CD14-positive monocyte (primary cell): ENCODE results near the gene NCAM1. TPM values are rescaled to one million over a fixed set of nuclear protein-coding genes. Genes with fewer than 3 reads are reported as not detected.

ENCODE experiments used
- DNase-seq, 3 donors: peaks; one replicate each; pipeline ENCODE4 v3.0.0-alpha.2; 2011 to 2022
- H2AFZ ChIP-seq: 2 replicates; pipeline ENCODE4 v1.6.0; 2012; ENCODE audit warnings: mild to moderate bottlenecking, low read depth, low read length, inconsistent platforms; ENCODE audit not compliant: insufficient read depth, poor library complexity, severe bottlenecking
- H3K27ac ChIP-seq, 2 donors: 1 replicate in 1 of 2; 2 replicates in 1 of 2; pipeline ENCODE4 v1.5.1; 2012 to 2013; ENCODE audit warnings: low read length in 2 of 2, control low read depth in 1 of 2, inconsistent platforms in 1 of 2, low read depth in 1 of 2, mild to moderate bottlenecking in 1 of 2
- H3K27me3 ChIP-seq, 2 donors: one replicate each; pipeline versions ENCODE4 v1.6.0 to v1.6.1; 2011 to 2013; ENCODE audit warnings: low read length in 2 of 2; ENCODE audit not compliant: control insufficient read depth in 2 of 2, insufficient read depth in 2 of 2
- H3K36me3 ChIP-seq, 2 donors: replicated peaks in 1 of 2; 1 replicate in 1 of 2; 2 replicates in 1 of 2; pipeline versions ENCODE4 v1.5.1 to v1.6.1; 2012 to 2013; ENCODE audit warnings: low read length in 2 of 2, control low read depth in 1 of 2, inconsistent platforms in 1 of 2, mild to moderate bottlenecking in 1 of 2; ENCODE audit not compliant: insufficient read depth in 2 of 2, control insufficient read depth in 1 of 2
- H3K4me1 ChIP-seq, 2 donors: 1 replicate in 1 of 2; 2 replicates in 1 of 2; pipeline versions ENCODE4 v1.5.1 to v1.6.1; 2012 to 2013; ENCODE audit warnings: low read length in 2 of 2, control low read depth in 1 of 2, inconsistent platforms in 1 of 2, mild to moderate bottlenecking in 1 of 2, moderate library complexity in 1 of 2; ENCODE audit not compliant: insufficient read depth in 2 of 2, control insufficient read depth in 1 of 2
- H3K4me2 ChIP-seq: replicated peaks from 2 replicates; pipeline ENCODE3; 2012; ENCODE audit warnings: low read length, moderate library complexity, mild to moderate bottlenecking; ENCODE audit not compliant: poor library complexity, severe bottlenecking; ENCODE audit errors: extremely low read depth
- H3K4me3 ChIP-seq, 3 experiments: fragments of 200-600 bp in 1 of 3; sonication (generic) in 1 of 3; replicated peaks in 1 of 3; 1 replicate in 2 of 3; 2 replicates in 1 of 3; pipeline ENCODE4 v1.5.1; 2011 to 2013; ENCODE audit warnings: low read length in 3 of 3, mild to moderate bottlenecking in 3 of 3, control low read depth in 2 of 3, low read depth in 2 of 3, inconsistent platforms in 1 of 3, moderate library complexity in 1 of 3
- H3K79me2 ChIP-seq: 2 replicates; pipeline ENCODE4 v1.6.0; 2012; ENCODE audit warnings: mild to moderate bottlenecking, control low read depth, inconsistent platforms, low read length, moderate library complexity; ENCODE audit not compliant: insufficient read depth
- H3K9ac ChIP-seq: 2 replicates; pipeline ENCODE4 v1.6.0; 2017; ENCODE audit warnings: low read length, mild to moderate bottlenecking; ENCODE audit not compliant: insufficient read depth, poor library complexity, severe bottlenecking
- H3K9me3 ChIP-seq, 2 donors: replicated peaks in 1 of 2; 1 replicate in 1 of 2; 2 replicates in 1 of 2; pipeline versions ENCODE4 v1.5.1 to v1.6.1; 2012 to 2013; ENCODE audit warnings: low read length in 2 of 2, control low read depth in 1 of 2; ENCODE audit not compliant: control insufficient read depth in 1 of 2, insufficient read depth in 1 of 2
- H4K20me1 ChIP-seq: 2 replicates; pipeline ENCODE4 v1.6.0; 2012; ENCODE audit warnings: mild to moderate bottlenecking, low read length, control low read depth, moderate library complexity; ENCODE audit not compliant: insufficient read depth
- H3K27ac Mint-ChIP-seq, 7 donors: one replicate each; pipeline ENCODE4 v1.8.0; 2020; ENCODE audit warnings: mild to moderate bottlenecking in 7 of 7, mixed read lengths in 7 of 7, moderate library complexity in 6 of 7, inconsistent platforms in 2 of 7
- H3K27me3 Mint-ChIP-seq, 3 donors: one replicate each; pipeline ENCODE4 v1.8.0; 2021 to 2022; ENCODE audit warnings: low read depth in 3 of 3, mild to moderate bottlenecking in 3 of 3, mixed read lengths in 3 of 3, moderate library complexity in 3 of 3, inconsistent platforms in 1 of 3
- H3K36me3 Mint-ChIP-seq, 2 donors: one replicate each; pipeline ENCODE4 v1.8.0; 2020; ENCODE audit warnings: mixed read lengths in 2 of 2, inconsistent platforms in 1 of 2, mild to moderate bottlenecking in 1 of 2
- H3K4me1 Mint-ChIP-seq: one replicate; pipeline ENCODE4 v1.8.0; 2020; ENCODE audit warnings: mild to moderate bottlenecking, mixed read lengths
- H3K4me3 Mint-ChIP-seq, 2 donors: one replicate each; pipeline ENCODE4 v1.8.0; 2020; ENCODE audit warnings: mild to moderate bottlenecking in 2 of 2, mixed read lengths in 2 of 2, moderate library complexity in 1 of 2
- H3K9me3 Mint-ChIP-seq, 7 donors: one replicate each; pipeline ENCODE4 v1.8.0; 2020 to 2022; ENCODE audit warnings: mixed read lengths in 7 of 7, mild to moderate bottlenecking in 6 of 7, moderate library complexity in 6 of 7, inconsistent platforms in 2 of 7
- CTCF ChIP-seq: fragments of 200-600 bp; IDR thresholded peaks from one replicate; pipeline ENCODE4 v1.8.0; 2022; ENCODE audit warnings: antibody characterized with exemption, mild to moderate bottlenecking
- WGBS: methylation state at CpG from one replicate; pipeline ENCODE4 v1.1.5; 2013; ENCODE audit warnings: missing lambda C conversion rate; ENCODE audit not compliant: insufficient coverage; 5-methylcytosine and 5-hydroxymethylcytosine counted together
- intact Hi-C, 2 donors: fragments of 100-400 bp; cut with micrococcal nuclease; formaldehyde crosslinking; loops; one replicate each; pipeline versions ENCODE4 v1.15.0 to v1.15.1; 2023
- polyA plus RNA-seq, 3 donors: library from polyadenylated mRNA; depleted of rRNA in 1 of 3; unstranded in 2 of 3; stranded (reverse) in 1 of 3; fragments of 300-500 nt in 2 of 3; fragments of >200 nt in 1 of 3; fragmentation: Illumina TruSeq in 2 of 3; gene quantifications; 1 replicate in 2 of 3; 2 replicates in 1 of 3; pipeline ENCODE4 v1.2.3, GENCODE V29; 2012 to 2021

Gene NCAM1
- polyA plus RNA-seq, 3 donors = 0.65 to 0.69 TPM; not detected in 1

- no peak overlapping the region for H3K4me3 ChIP-seq
- WGBS = 57% methylated on average over 1 of the region's 4 CpGs
- Mint-ChIP-seq H3K4me3 (no peak overlapping the region), H3K27me3 (peaks cover 2 to 12% (median 7%) of the 10 kb centered on the region in 3 donors), H3K36me3 (no peaks in the 10 kb centered on the region), H3K4me1 (no peaks in the 10 kb centered on the region), H3K9me3 (peaks cover 0 to 5% (median 0%) of the 10 kb centered on the region in 7 donors), H3K27ac (no peak overlapping the region)
- no peak overlapping the region for H3K9ac ChIP-seq
- peaks cover 0 to 3% of the 10 kb centered on the region in 2 donors for H3K27me3 ChIP-seq
- no peaks in the 10 kb centered on the region for H3K9me3 ChIP-seq
- H4K20me1 ChIP-seq = no peaks in the 10 kb centered on the region
- H2AFZ ChIP-seq = no peak overlapping the region
- H3K4me2 ChIP-seq = no peak overlapping the region
- H3K4me1 ChIP-seq = no peaks in the 10 kb centered on the region
- no peaks in the 10 kb centered on the region for H3K36me3 ChIP-seq
- no peaks in the 10 kb centered on the region for H3K79me2 ChIP-seq
- no peak for TF ChIP-seq CTCF
- no peak overlapping the region for H3K27ac ChIP-seq
- intact Hi-C loops = no loop called here
- DNase-seq = no peak
Measured at GRCh38 chr11:113104691-113105251, 143.6 kb downstream of the NCAM1 start.

GRCh38 chr11:113105592-113105991, 144.4 kb downstream of the NCAM1 start:
- H2AFZ ChIP-seq = no peak overlapping the region
- Mint-ChIP-seq H3K27ac (no peak overlapping the region), H3K4me1 (no peaks in the 10 kb centered on the region), H3K4me3 (no peak overlapping the region), H3K9me3 (peaks cover 0 to 2% (median 0%) of the 10 kb centered on the region in 7 donors), H3K27me3 (peaks cover 2 to 12% (median 7%) of the 10 kb centered on the region in 3 donors), H3K36me3 (no peaks in the 10 kb centered on the region)
- H3K27me3 ChIP-seq = peaks cover 0 to 3% of the 10 kb centered on the region in 2 donors
- no peaks in the 10 kb centered on the region for H3K4me1 ChIP-seq
- no peaks in the 10 kb centered on the region for H3K9me3 ChIP-seq
- no peak for TF ChIP-seq CTCF
- H3K79me2 ChIP-seq = no peaks in the 10 kb centered on the region
- no peak overlapping the region for H3K27ac ChIP-seq
- no CpG with 5 or more reads among the region's 2 CpGs for whole genome bisulfite sequencing
- intact Hi-C loops = no loop called here
- H3K36me3 ChIP-seq = no peaks in the 10 kb centered on the region
- H3K4me2 ChIP-seq = no peak overlapping the region
- no peak overlapping the region for H3K4me3 ChIP-seq
- H4K20me1 ChIP-seq = no peaks in the 10 kb centered on the region
- no peak overlapping the region for H3K9ac ChIP-seq
- no peak for DNase-seq
